Progenitor cell of endocrine pancreas (in vitro differentiated cells): ENCODE results near the gene MEDAG. TPM values are rescaled to one million over a fixed set of nuclear protein-coding genes. Genes with fewer than 3 reads are reported as not detected.

ENCODE experiments used
- DNase-seq: peaks from one replicate; pipeline ENCODE4 v3.0.0; 2021; ENCODE audit warnings: low spot score; ENCODE audit not compliant: unreplicated experiment
- H3K27ac Mint-ChIP-seq: 2 replicates; pipeline ENCODE4 v1.8.0; 2021; ENCODE audit warnings: mild to moderate bottlenecking, moderate library complexity, mixed read lengths
- H3K27me3 Mint-ChIP-seq: 2 replicates; pipeline ENCODE4 v1.8.0; 2021; ENCODE audit warnings: mixed read lengths
- H3K36me3 Mint-ChIP-seq: 2 replicates; pipeline ENCODE4 v1.8.0; 2022; ENCODE audit warnings: mixed read lengths; ENCODE audit not compliant: insufficient read depth
- H3K4me1 Mint-ChIP-seq: 2 replicates; pipeline ENCODE4 v1.8.0; 2021; ENCODE audit warnings: low read depth, mixed read lengths
- H3K4me3 Mint-ChIP-seq: 2 replicates; pipeline ENCODE4 v1.8.0; 2021; ENCODE audit warnings: low read depth, mild to moderate bottlenecking, moderate library complexity, mixed read lengths
- H3K9me3 Mint-ChIP-seq: 2 replicates; pipeline ENCODE4 v1.8.0; 2021; ENCODE audit warnings: low read depth, mixed read lengths
- total RNA-seq: library from RNA; stranded (reverse); gene quantifications from 2 replicates; pipeline ENCODE4 v1.2.1, GENCODE V29; 2021
- TF ChIP-seq, protein P1 (sequence below): fragments of 200-600 bp; sonication (generic); IDR thresholded peaks from one replicate; pipeline ENCODE4 v1.5.0; 2021; ENCODE audit warnings: antibody characterized with exemption, mild to moderate bottlenecking; ENCODE audit not compliant: unreplicated experiment

MEDAG gene
- total RNA-seq, 1 donor from 2014 or later = not detected

DNA sequence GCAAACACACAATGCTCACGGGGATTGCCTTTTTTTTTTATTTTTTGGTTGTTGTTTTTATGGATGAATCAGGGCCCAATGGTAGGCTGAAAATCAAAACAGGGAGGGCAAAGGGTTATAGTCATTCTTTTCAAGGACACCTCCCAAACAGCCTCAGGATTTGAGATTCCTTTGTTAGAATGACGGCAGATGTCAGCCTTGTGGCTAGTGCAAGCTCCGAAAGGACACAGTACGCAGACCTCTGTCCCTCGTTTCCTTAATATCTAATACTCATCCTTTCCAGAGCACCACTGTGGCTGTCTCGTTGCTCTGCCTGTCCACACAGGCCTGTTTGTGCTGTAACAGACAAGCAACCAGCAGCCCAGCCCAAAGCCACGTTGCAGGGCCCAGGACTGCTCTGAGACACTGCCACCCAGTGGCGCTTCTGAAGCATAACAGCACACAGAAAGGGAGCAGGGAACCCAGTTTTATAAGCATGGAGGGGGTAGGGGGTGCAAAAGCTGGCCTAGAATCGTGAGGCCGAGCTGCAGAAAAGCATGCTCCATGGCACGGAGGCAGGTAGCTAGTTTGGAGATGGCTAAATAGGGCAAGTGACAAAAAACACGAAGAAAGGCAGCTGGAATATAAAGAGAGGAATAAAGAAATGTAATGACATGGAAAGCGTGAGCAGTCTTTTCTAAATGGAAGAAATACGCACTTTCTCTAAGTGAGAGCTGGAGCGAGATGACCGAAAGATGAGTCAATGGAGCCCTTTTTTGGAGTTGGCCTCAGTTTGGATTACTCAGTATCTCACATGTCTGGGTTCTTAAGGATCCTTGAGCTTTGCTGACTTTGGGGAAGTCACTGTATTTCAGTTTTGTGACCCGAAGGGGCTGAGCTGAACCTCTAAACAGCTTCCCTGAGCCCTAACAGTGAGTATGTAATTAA, 40.7 kb upstream of the MEDAG start:
- no peaks in the 10 kb centered on the region for H3K9me3 Mint-ChIP-seq
- H3K36me3 Mint-ChIP-seq = no peaks in the 10 kb centered on the region
- no peak overlapping the region for H3K4me3 Mint-ChIP-seq
- peak overlapping the region; percentile 83 for H3K27ac Mint-ChIP-seq
- TF ChIP-seq, protein P1, sequence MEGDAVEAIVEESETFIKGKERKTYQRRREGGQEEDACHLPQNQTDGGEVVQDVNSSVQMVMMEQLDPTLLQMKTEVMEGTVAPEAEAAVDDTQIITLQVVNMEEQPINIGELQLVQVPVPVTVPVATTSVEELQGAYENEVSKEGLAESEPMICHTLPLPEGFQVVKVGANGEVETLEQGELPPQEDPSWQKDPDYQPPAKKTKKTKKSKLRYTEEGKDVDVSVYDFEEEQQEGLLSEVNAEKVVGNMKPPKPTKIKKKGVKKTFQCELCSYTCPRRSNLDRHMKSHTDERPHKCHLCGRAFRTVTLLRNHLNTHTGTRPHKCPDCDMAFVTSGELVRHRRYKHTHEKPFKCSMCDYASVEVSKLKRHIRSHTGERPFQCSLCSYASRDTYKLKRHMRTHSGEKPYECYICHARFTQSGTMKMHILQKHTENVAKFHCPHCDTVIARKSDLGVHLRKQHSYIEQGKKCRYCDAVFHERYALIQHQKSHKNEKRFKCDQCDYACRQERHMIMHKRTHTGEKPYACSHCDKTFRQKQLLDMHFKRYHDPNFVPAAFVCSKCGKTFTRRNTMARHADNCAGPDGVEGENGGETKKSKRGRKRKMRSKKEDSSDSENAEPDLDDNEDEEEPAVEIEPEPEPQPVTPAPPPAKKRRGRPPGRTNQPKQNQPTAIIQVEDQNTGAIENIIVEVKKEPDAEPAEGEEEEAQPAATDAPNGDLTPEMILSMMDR = peak; percentile 95
- H3K4me1 Mint-ChIP-seq = peaks cover 25% of the 10 kb centered on the region
- H3K27me3 Mint-ChIP-seq = peaks cover 39% of the 10 kb centered on the region
- peak; percentile 38 for DNase-seq

DNA sequence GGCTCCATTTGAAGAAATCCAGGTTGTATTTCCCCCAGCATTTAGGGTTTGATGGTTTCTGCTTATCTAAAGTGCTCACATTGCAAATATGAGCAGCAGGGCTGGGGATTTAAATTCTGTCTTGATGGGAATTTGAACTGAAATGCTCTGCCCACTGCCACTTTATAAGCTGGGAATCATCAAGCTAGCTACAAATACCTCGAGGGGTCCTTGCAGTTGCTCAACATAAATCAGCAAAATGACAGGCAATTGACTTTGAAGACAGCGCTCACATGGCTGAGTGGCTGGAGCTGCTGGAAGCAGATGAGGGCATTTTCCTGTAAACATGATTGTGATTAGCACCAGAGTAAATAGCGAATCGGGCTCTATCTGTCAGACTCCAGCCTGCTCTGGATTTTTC, 39.4 kb upstream of the MEDAG start:
- Mint-ChIP-seq H3K27ac (no peak overlapping the region), H3K4me1 (peaks cover 18% of the 10 kb centered on the region), H3K4me3 (no peak overlapping the region), H3K9me3 (no peaks in the 10 kb centered on the region), H3K36me3 (no peaks in the 10 kb centered on the region), H3K27me3 (peaks cover 39% of the 10 kb centered on the region)
- DNase-seq = no peak
- TF ChIP-seq, protein P1 = no peak

DNA sequence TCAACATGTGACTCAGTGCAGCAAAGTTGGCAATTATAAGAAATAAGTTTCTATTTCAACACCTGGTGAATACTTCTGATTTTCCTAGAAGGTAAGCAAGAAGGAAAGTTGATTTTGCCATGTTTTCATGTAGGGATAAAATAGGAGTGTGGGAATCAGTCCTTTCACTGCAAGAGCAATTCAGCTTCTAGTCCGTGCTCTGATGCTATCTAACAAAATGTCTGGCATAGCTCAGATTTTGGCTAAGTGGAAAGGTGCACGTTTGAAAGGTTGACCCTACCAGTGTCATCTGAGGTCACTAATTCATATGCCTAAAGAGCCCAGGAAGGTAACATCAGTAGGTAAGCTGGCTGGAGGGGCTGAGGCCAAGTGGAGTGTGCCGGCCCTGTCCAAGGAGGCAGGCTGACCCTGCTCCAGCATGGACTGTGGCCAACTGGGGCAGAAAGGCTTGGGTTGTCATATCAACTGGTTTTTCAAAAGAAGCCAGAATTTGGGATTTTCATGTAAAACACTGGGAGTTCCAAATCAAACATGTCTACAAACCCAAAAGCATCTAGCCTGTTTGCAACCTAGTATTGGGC, 38.9 kb upstream of the MEDAG start:
- Mint-ChIP-seq H3K27me3 (peaks cover 38% of the 10 kb centered on the region), H3K36me3 (no peaks in the 10 kb centered on the region), H3K27ac (no peak overlapping the region), H3K4me1 (peaks cover 18% of the 10 kb centered on the region), H3K4me3 (no peak overlapping the region), H3K9me3 (no peaks in the 10 kb centered on the region)
- TF ChIP-seq, protein P1 = no peak
- no peak for DNase-seq

DNA sequence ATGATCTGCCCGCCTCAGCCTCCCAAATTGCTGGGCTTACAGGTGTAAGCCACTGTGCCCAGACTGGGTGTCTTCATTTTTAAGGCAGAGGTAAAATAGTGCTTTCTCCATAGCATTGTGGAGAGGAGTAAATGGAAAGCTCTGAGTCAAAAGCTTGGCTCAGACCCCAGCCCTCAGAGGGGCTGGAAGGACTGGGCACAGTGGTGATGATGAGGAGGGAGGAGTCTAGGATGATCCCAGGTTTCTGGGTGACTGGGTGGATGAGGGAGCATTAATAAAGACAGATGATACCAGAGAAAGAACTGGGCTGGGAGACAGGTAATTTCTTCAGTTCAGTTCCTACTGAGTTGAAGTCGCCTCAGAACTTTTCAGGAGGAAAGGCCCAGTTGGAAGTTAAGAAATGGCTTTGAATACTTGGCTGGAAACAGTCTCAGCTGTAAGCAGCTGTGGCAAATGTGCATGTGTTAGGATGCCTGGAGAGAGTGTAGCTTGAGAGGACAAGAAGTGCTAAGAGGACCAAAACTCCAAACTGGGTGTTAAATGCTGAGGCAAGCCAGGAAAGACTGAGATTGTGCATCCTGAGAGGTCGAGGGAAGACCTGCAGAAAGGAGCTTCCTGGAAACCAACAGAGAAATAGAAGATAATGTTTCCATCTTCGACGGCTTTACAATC, 37.1 kb upstream of the MEDAG start:
- Mint-ChIP-seq H3K36me3 (no peaks in the 10 kb centered on the region), H3K27ac (no peak overlapping the region), H3K4me1 (peaks cover 21% of the 10 kb centered on the region), H3K27me3 (peaks cover 20% of the 10 kb centered on the region), H3K4me3 (no peak overlapping the region), H3K9me3 (no peaks in the 10 kb centered on the region)
- TF ChIP-seq, protein P1 = no peak
- DNase-seq = no peak

DNA sequence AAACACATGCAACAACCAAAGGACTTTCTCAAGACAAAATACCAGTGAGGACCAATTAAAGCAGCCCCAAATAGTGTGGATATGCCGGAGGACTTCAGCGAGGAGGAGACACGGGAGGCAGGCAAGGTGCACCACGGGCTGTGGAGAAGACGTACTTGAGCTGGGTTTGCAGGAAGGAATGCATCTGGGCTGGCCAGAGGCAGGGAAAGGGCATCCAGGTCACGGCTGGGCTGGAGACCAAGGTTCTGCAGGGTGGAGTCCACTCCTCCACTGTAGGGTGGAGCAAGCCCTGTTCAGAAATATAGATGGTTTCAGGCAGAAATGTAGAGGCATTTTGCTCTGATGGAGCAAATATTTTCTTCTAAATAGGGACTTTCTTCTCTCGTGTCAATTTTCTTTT, 36.6 kb upstream of the MEDAG start:
- TF ChIP-seq, protein P1 = no peak
- H3K27ac Mint-ChIP-seq = no peak overlapping the region
- H3K4me3 Mint-ChIP-seq = no peak overlapping the region
- H3K4me1 Mint-ChIP-seq = peaks cover 18% of the 10 kb centered on the region
- H3K9me3 Mint-ChIP-seq = no peaks in the 10 kb centered on the region
- H3K27me3 Mint-ChIP-seq = peaks cover 15% of the 10 kb centered on the region
- no peaks in the 10 kb centered on the region for H3K36me3 Mint-ChIP-seq
- DNase-seq = no peak
